HepG2 (cell line): Measurements from ENCODE around the gene WIPF2. TPM values are rescaled to one million over a fixed set of nuclear protein-coding genes. Genes with fewer than 3 reads are reported as not detected.

Experiments
- HOXA5 ChIP-seq: sonication (generic); formaldehyde crosslinking; IDR thresholded peaks from 2 replicates; pipeline ENCODE4 v1.4.0; 2020; ENCODE audit warnings: missing genetic modification reagents
- HOXA9 ChIP-seq: sonication (generic); formaldehyde crosslinking; IDR thresholded peaks from 2 replicates; pipeline ENCODE4 v1.8.1; 2022; ENCODE audit warnings: missing genetic modification reagents, mild to moderate bottlenecking, moderate library complexity, borderline replicate concordance
- MAZ ChIP-seq, 2 experiments: sonication (generic) in 1 of 2; formaldehyde crosslinking in 1 of 2; IDR thresholded peaks; 2 replicates each; pipeline versions ENCODE4 v1.5.0 to v1.6.1; 2012 to 2020; ENCODE audit warnings: low read depth in 2 of 2, mild to moderate bottlenecking in 2 of 2, borderline replicate concordance in 1 of 2, improper control_type of control experiment in 1 of 2, low read length in 1 of 2, missing genetic modification reagents in 1 of 2, moderate library complexity in 1 of 2
- MIXL1 ChIP-seq: IDR thresholded peaks from 2 replicates; pipeline ENCODE4 v1.6.1; 2016
- NFE2 ChIP-seq: sonication (generic); formaldehyde crosslinking; IDR thresholded peaks from 2 replicates; pipeline ENCODE4 v1.4.0; 2020; ENCODE audit warnings: missing genetic modification reagents
- POLR2AphosphoS5 ChIP-seq: IDR thresholded peaks from 2 replicates; pipeline ENCODE4 v1.6.1; 2012; ENCODE audit warnings: low read depth, low read length
- RBAK ChIP-seq: sonication (generic); formaldehyde crosslinking; IDR thresholded peaks from 2 replicates; pipeline ENCODE4 v1.5.1; 2020; ENCODE audit warnings: mild to moderate bottlenecking, missing genetic modification reagents
- RFXANK ChIP-seq: IDR thresholded peaks from 2 replicates; pipeline ENCODE4 v1.6.1; 2016
- ZNF274 ChIP-seq: sonication (generic); formaldehyde crosslinking; IDR thresholded peaks from 2 replicates; pipeline ENCODE4 v1.5.1; 2020; ENCODE audit warnings: mild to moderate bottlenecking, missing genetic modification reagents
- ZNF292 ChIP-seq: sonication (generic); formaldehyde crosslinking; IDR thresholded peaks from 2 replicates; pipeline ENCODE4 v1.8.1; 2022; ENCODE audit warnings: mild to moderate bottlenecking, low read depth, missing genetic modification reagents, borderline replicate concordance
- ZNF549 ChIP-seq: sonication (generic); formaldehyde crosslinking; IDR thresholded peaks from 2 replicates; pipeline ENCODE4 v1.5.0; 2020; ENCODE audit warnings: missing genetic modification reagents
- ZSCAN9 ChIP-seq: IDR thresholded peaks from 2 replicates; pipeline ENCODE4 v1.6.1; 2016; ENCODE audit warnings: borderline replicate concordance
- polyA plus RNA-seq, 8 experiments: library from polyadenylated mRNA; depleted of rRNA in 3 of 8; stranded (reverse) in 7 of 8; unstranded in 1 of 8; fragments of >200 nt; fragmentation: Illumina TruSeq in 4 of 8; extraction: Trizol in 4 of 8; gene quantifications; 2 replicates each; pipeline versions ENCODE4 v1.2.1 to v1.2.3, GENCODE V29; 2011 to 2016; ENCODE audit warnings: low read depth in 4 of 8, missing spikeins in 1 of 8, mixed read lengths in 1 of 8; ENCODE audit not compliant: insufficient read depth in 1 of 8
- total RNA-seq, 5 experiments: library from RNA; depleted of rRNA; stranded (reverse); fragments of >200 nt; fragmentation: Illumina TruSeq; extraction: Trizol; gene quantifications; 2 replicates each; pipeline ENCODE4 v1.2.3, GENCODE V29; 2016; ENCODE audit warnings: low read depth in 1 of 5
- TF ChIP-seq, protein P1 (sequence below): sonication (generic); formaldehyde crosslinking; IDR thresholded peaks from 2 replicates; pipeline ENCODE4 v1.5.1; 2020; ENCODE audit warnings: mild to moderate bottlenecking, missing genetic modification reagents, moderate library complexity
- TF ChIP-seq, protein P2 (sequence below): sonication (generic); formaldehyde crosslinking; IDR thresholded peaks from 2 replicates; pipeline ENCODE4 v1.5.1; 2020; ENCODE audit warnings: missing genetic modification reagents, mild to moderate bottlenecking, borderline replicate concordance
- TF ChIP-seq, protein P3 (sequence below): sonication (generic); formaldehyde crosslinking; IDR thresholded peaks from 2 replicates; pipeline ENCODE4 v1.5.1; 2020; ENCODE audit warnings: mild to moderate bottlenecking, missing genetic modification reagents, borderline replicate concordance
- TF ChIP-seq, protein P4 (sequence below): sonication (generic); formaldehyde crosslinking; IDR thresholded peaks from 2 replicates; pipeline ENCODE4 v1.4.0; 2020; ENCODE audit warnings: missing genetic modification reagents
- TF ChIP-seq, protein P5 (sequence below): sonication (generic); formaldehyde crosslinking; IDR thresholded peaks from 2 replicates; pipeline ENCODE4 v1.4.0; 2020; ENCODE audit warnings: mild to moderate bottlenecking, low read depth, missing genetic modification reagents

Gene WIPF2
- total and polyA plus RNA-seq, 2 of the 13 experiments (the other 11 are each of a cell fraction or from before 2014, with no cell fraction given) = 7.2 to 10.8 TPM

DNA sequence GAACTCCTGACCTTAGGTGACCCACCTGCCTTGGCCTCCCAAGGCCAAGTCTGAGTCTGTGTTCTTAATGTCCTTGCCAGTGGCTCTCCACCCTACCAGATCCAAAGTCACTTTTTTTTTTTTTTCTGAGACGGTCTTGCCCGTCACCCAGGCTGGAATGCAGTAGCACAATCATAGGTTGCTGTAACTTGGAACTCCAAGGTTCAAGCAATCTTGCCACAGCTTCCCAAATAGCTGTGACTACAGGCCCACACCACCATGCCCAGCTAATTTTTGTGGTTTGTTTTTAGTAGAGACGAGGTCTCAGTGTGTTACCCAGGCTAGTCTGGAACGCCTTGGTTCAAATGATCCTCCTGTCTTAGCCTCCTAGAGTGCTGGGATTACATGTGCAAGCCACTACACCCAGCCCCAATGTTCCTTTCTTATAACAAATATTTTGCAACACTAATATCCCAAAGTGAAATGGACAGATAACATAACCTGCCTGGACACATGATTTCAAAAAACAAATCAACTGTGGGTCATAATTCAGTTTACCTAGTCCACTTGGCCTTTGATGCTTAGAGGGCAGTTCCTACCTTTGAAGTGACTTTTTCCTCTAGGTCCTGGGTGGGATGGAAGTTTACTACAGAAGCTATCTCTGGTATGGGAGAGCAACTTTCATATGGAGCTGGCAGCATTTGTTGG is 45.9 kb upstream of the WIPF2 start (continued):
- TF ChIP-seq RFXANK = no peak
- TF ChIP-seq, protein P1, sequence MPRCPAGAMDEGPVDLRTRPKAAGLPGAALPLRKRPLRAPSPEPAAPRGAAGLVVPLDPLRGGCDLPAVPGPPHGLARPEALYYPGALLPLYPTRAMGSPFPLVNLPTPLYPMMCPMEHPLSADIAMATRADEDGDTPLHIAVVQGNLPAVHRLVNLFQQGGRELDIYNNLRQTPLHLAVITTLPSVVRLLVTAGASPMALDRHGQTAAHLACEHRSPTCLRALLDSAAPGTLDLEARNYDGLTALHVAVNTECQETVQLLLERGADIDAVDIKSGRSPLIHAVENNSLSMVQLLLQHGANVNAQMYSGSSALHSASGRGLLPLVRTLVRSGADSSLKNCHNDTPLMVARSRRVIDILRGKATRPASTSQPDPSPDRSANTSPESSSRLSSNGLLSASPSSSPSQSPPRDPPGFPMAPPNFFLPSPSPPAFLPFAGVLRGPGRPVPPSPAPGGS (CRISPR knock-in tag) = no peak
- TF ChIP-seq MIXL1 (CRISPR knock-in tag) = peak; percentile 77; the same call in 1 of the 2 replicates
- no peak for TF ChIP-seq NFE2
- TF ChIP-seq POLR2AphosphoS5 = no peak
- TF ChIP-seq RBAK (CRISPR knock-in tag) = no peak
- no peak; the same call in 1 of the 2 replicates for TF ChIP-seq ZNF274 (CRISPR knock-in tag)
- peak; percentile 25; the same call in 1 of the 2 replicates for TF ChIP-seq HOXA5 (CRISPR knock-in tag)
- no peak for TF ChIP-seq MAZ (IDR thresholded peaks at IDR 0.05; ENCODE audit: borderline replicate concordance, low read depth, low read length)
- no peak for TF ChIP-seq MAZ (CRISPR knock-in tag; IDR thresholded peaks at IDR 0.05; ENCODE audit: low read depth)
- peak; percentile 58; the same call in 1 of the 2 replicates for TF ChIP-seq ZNF292 (CRISPR knock-in tag)
- TF ChIP-seq, protein P2, sequence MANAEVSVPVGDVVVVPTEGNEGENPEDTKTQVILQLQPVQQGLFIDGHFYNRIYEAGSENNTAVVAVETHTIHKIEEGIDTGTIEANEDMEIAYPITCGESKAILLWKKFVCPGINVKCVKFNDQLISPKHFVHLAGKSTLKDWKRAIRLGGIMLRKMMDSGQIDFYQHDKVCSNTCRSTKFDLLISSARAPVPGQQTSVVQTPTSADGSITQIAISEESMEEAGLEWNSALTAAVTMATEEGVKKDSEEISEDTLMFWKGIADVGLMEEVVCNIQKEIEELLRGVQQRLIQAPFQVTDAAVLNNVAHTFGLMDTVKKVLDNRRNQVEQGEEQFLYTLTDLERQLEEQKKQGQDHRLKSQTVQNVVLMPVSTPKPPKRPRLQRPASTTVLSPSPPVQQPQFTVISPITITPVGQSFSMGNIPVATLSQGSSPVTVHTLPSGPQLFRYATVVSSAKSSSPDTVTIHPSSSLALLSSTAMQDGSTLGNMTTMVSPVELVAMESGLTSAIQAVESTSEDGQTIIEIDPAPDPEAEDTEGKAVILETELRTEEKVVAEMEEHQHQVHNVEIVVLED (CRISPR knock-in tag) = no peak
- TF ChIP-seq ZNF549 = no peak
- TF ChIP-seq, protein P3, sequence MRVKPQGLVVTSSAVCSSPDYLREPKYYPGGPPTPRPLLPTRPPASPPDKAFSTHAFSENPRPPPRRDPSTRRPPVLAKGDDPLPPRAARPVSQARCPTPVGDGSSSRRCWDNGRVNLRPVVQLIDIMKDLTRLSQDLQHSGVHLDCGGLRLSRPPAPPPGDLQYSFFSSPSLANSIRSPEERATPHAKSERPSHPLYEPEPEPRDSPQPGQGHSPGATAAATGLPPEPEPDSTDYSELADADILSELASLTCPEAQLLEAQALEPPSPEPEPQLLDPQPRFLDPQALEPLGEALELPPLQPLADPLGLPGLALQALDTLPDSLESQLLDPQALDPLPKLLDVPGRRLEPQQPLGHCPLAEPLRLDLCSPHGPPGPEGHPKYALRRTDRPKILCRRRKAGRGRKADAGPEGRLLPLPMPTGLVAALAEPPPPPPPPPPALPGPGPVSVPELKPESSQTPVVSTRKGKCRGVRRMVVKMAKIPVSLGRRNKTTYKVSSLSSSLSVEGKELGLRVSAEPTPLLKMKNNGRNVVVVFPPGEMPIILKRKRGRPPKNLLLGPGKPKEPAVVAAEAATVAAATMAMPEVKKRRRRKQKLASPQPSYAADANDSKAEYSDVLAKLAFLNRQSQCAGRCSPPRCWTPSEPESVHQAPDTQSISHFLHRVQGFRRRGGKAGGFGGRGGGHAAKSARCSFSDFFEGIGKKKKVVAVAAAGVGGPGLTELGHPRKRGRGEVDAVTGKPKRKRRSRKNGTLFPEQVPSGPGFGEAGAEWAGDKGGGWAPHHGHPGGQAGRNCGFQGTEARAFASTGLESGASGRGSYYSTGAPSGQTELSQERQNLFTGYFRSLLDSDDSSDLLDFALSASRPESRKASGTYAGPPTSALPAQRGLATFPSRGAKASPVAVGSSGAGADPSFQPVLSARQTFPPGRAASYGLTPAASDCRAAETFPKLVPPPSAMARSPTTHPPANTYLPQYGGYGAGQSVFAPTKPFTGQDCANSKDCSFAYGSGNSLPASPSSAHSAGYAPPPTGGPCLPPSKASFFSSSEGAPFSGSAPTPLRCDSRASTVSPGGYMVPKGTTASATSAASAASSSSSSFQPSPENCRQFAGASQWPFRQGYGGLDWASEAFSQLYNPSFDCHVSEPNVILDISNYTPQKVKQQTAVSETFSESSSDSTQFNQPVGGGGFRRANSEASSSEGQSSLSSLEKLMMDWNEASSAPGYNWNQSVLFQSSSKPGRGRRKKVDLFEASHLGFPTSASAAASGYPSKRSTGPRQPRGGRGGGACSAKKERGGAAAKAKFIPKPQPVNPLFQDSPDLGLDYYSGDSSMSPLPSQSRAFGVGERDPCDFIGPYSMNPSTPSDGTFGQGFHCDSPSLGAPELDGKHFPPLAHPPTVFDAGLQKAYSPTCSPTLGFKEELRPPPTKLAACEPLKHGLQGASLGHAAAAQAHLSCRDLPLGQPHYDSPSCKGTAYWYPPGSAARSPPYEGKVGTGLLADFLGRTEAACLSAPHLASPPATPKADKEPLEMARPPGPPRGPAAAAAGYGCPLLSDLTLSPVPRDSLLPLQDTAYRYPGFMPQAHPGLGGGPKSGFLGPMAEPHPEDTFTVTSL (CRISPR knock-in tag) = peak; percentile 80; the same call in 1 of the 2 replicates
- no peak for TF ChIP-seq HOXA9 (CRISPR knock-in tag)
- peak; percentile 42; the same call in 1 of the 2 replicates for TF ChIP-seq ZSCAN9 (CRISPR knock-in tag)
- TF ChIP-seq, protein P4, sequence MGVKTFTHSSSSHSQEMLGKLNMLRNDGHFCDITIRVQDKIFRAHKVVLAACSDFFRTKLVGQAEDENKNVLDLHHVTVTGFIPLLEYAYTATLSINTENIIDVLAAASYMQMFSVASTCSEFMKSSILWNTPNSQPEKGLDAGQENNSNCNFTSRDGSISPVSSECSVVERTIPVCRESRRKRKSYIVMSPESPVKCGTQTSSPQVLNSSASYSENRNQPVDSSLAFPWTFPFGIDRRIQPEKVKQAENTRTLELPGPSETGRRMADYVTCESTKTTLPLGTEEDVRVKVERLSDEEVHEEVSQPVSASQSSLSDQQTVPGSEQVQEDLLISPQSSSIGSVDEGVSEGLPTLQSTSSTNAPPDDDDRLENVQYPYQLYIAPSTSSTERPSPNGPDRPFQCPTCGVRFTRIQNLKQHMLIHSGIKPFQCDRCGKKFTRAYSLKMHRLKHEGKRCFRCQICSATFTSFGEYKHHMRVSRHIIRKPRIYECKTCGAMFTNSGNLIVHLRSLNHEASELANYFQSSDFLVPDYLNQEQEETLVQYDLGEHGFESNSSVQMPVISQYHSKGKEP (CRISPR knock-in tag) = no peak
- TF ChIP-seq, protein P5, sequence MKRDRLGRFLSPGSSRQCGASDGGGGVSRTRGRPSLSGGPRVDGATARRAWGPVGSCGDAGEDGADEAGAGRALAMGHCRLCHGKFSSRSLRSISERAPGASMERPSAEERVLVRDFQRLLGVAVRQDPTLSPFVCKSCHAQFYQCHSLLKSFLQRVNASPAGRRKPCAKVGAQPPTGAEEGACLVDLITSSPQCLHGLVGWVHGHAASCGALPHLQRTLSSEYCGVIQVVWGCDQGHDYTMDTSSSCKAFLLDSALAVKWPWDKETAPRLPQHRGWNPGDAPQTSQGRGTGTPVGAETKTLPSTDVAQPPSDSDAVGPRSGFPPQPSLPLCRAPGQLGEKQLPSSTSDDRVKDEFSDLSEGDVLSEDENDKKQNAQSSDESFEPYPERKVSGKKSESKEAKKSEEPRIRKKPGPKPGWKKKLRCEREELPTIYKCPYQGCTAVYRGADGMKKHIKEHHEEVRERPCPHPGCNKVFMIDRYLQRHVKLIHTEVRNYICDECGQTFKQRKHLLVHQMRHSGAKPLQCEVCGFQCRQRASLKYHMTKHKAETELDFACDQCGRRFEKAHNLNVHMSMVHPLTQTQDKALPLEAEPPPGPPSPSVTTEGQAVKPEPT (CRISPR knock-in tag) = no peak
